ENCODE data around the gene DUSP1. TPM values are rescaled to one million over a fixed set of nuclear protein-coding genes. Genes with fewer than 3 reads are reported as not detected.

The DUSP1 gene
- total and polyA plus RNA-seq, 9 of the 15 experiments (the other 6 are each of a cell fraction or from before 2014, with no cell fraction given) = 2.1 to 14.2 (median 8.5) TPM

GRCh38 chr5:172809774-172810173, 38.8 kb upstream of the DUSP1 start (continued):
- TF ChIP-seq MGA (IDR thresholded peaks at IDR 0.05) (no peak), TFAM (CRISPR knock-in tag; conservative IDR thresholded peaks at IDR 0.05) (no peak), CREBBP (IDR thresholded peaks at IDR 0.05; ENCODE audit: low read depth, low read length) (no peak), ID3 (CRISPR knock-in tag; IDR thresholded peaks at IDR 0.05) (no peak), ID3 (tag; IDR thresholded peaks at IDR 0.05) (no peak), ZNF668 (CRISPR knock-in tag; IDR thresholded peaks at IDR 0.05) (no peak), FOXA3 (CRISPR knock-in tag; conservative IDR thresholded peaks at IDR 0.05 in 1 of 2, IDR thresholded peaks at IDR 0.05 in 1 of 2) (no peak)
